GM12878 (cell line): ENCODE measurements around the gene VWA5B2. TPM values are rescaled to one million over a fixed set of nuclear protein-coding genes. Genes with fewer than 3 reads are reported as not detected.

Source experiments
- ATAC-seq: fragments of 200-7000 bp; cut with Tn5 transposase; 3 replicates; pipeline ENCODE4 v1.9.1; 2020; ENCODE audit warnings: mild to moderate bottlenecking, moderate library complexity
- BruUV-seq: library from RNA; stranded (reverse); fragments of 400-500 nt; replicated peaks from 2 replicates; lab custom pipeline; 2021; lab: Mats Ljungman, UMichigan
- CTCF ChIA-PET: fragments of 300-600 bp; sonication (Branson Sonifier 250); formaldehyde crosslinking; extraction: SDS; loops from one replicate; lab custom pipeline; 2021; ENCODE audit warnings: inconsistent platforms; lab: Yijun Ruan, JAX
- POLR2A ChIA-PET: fragments of 350-600 bp; formaldehyde crosslinking; extraction: SDS; loops from one replicate; lab custom pipeline; 2021; ENCODE audit warnings: inconsistent platforms; lab: Charles Lee
- RAD21 ChIA-PET: fragments of 300-600 bp; sonication (Branson Sonifier 250); formaldehyde crosslinking; loops from one replicate; lab custom pipeline; 2023; ENCODE audit warnings: antibody characterized with exemption; ENCODE audit not compliant: unreplicated experiment; lab: Charles Lee
- SMC1A ChIA-PET: fragments of 300-600 bp; sonication (Branson Sonifier 250); formaldehyde crosslinking; loops from one replicate; lab custom pipeline; 2023; ENCODE audit not compliant: unreplicated experiment, uncharacterized antibody; lab: Charles Lee
- DNase-seq: peaks from one replicate; pipeline ENCODE4 v3.0.0-alpha.2; 2011; ENCODE audit warnings: low read depth, low spot score
- FAIRE-seq: peaks from 3 replicates; lab custom pipeline; 2011; peaks lifted over from hg19 to GRCh38; lab: Jason Lieb, UNC
- H2AFZ ChIP-seq: 2 replicates; pipeline ENCODE4 v1.6.0; 2011; ENCODE audit warnings: low read depth, low read length, control low read depth; ENCODE audit not compliant: control insufficient read depth
- H3K27ac ChIP-seq: 2 replicates; pipeline ENCODE4 v1.5.1; 2011; ENCODE audit warnings: control low read depth; ENCODE audit not compliant: control insufficient read depth, insufficient read depth
- H3K27me3 ChIP-seq, 2 experiments: replicated peaks in 1 of 2; 2 replicates each; pipeline versions ENCODE4 v1.6.0 to v1.6.1; 2011; ENCODE audit warnings: low read length in 1 of 2; ENCODE audit not compliant: control insufficient read depth in 2 of 2, insufficient read depth in 2 of 2
- H3K36me3 ChIP-seq, 2 experiments: 2 replicates each; pipeline ENCODE4 v1.5.1; 2011; ENCODE audit warnings: low read length in 1 of 2; ENCODE audit not compliant: control insufficient read depth in 2 of 2, insufficient read depth in 2 of 2
- H3K4me1 ChIP-seq: 2 replicates; pipeline ENCODE4 v1.6.1; 2011; ENCODE audit warnings: mild to moderate bottlenecking, low read length, moderate library complexity, mixed read lengths; ENCODE audit not compliant: control insufficient read depth, insufficient read depth
- H3K4me2 ChIP-seq: 2 replicates; pipeline ENCODE4 v1.6.0; 2011; ENCODE audit warnings: control low read depth; ENCODE audit not compliant: control insufficient read depth, insufficient read depth
- H3K4me3 ChIP-seq: fragments of 200-600 bp; sonication (generic); 2 replicates; pipeline ENCODE4 v1.5.1; 2016
- H3K79me2 ChIP-seq: 2 replicates; pipeline ENCODE4 v1.6.0; 2011; ENCODE audit warnings: low read length; ENCODE audit not compliant: control insufficient read depth, insufficient read depth
- H3K9ac ChIP-seq: 2 replicates; pipeline ENCODE4 v1.8.0; 2011; ENCODE audit warnings: low read length, control low read depth, mixed read lengths; ENCODE audit not compliant: control insufficient read depth, insufficient read depth
- H3K9me3 ChIP-seq: replicated peaks from 3 replicates; pipeline ENCODE4 v1.5.1; 2011; ENCODE audit warnings: mild to moderate bottlenecking, low read length; ENCODE audit not compliant: control insufficient read depth, insufficient read depth
- H4K20me1 ChIP-seq: 2 replicates; pipeline ENCODE4 v1.6.0; 2011; ENCODE audit not compliant: control insufficient read depth, insufficient read depth
- ATF2 ChIP-seq: IDR thresholded peaks from 2 replicates; pipeline ENCODE4 v1.6.1; 2012; ENCODE audit warnings: low read length, inconsistent platforms
- BCL3 ChIP-seq: IDR thresholded peaks from 2 replicates; pipeline ENCODE4 v1.6.1; 2011; ENCODE audit warnings: borderline replicate concordance, low read depth, mild to moderate bottlenecking, moderate library complexity, low read length; ENCODE audit not compliant: insufficient read depth, poor library complexity, severe bottlenecking
- BMI1 ChIP-seq: fragments of 450-650 bp; IDR thresholded peaks from 2 replicates; pipeline ENCODE4 v1.6.1; 2016; ENCODE audit warnings: mild to moderate bottlenecking, moderate library complexity, borderline replicate concordance
- CBFB ChIP-seq: IDR thresholded peaks from 2 replicates; pipeline ENCODE4 v1.6.1; 2016; ENCODE audit warnings: antibody characterized with exemption, low read depth
- CREB1 ChIP-seq: IDR thresholded peaks from 2 replicates; pipeline ENCODE4 v1.6.1; 2012; ENCODE audit warnings: low read depth, mild to moderate bottlenecking, inconsistent platforms
- ETV6 ChIP-seq, 2 experiments: fragments of 450-650 bp in 1 of 2; IDR thresholded peaks in 1 of 2; conservative IDR thresholded peaks in 1 of 2; 2 replicates each; pipeline ENCODE4 v1.6.1; 2014; ENCODE audit warnings: antibody characterized with exemption in 1 of 2, borderline replicate concordance in 1 of 2, low read depth in 1 of 2, mild to moderate bottlenecking in 1 of 2, moderate library complexity in 1 of 2
- IKZF1 ChIP-seq: fragments of 450-650 bp; conservative IDR thresholded peaks from 2 replicates; pipeline ENCODE4 v1.6.1; 2017; ENCODE audit warnings: antibody characterized with exemption, mild to moderate bottlenecking
- MAX ChIP-seq: IDR thresholded peaks from 2 replicates; pipeline ENCODE4 v1.6.1; 2012; ENCODE audit warnings: low read depth, low read length, improper control_type of control experiment
- NFYA ChIP-seq: IDR thresholded peaks from 2 replicates; pipeline ENCODE4 v1.6.1; 2011; ENCODE audit warnings: low read depth, mild to moderate bottlenecking, low read length, improper control_type of control experiment, borderline replicate concordance
- NR2F1 ChIP-seq: fragments of 450-650 bp; conservative IDR thresholded peaks from 2 replicates; pipeline ENCODE4 v1.6.1; 2017; ENCODE audit warnings: mild to moderate bottlenecking
- RAD21 ChIP-seq: IDR thresholded peaks from 2 replicates; pipeline ENCODE4 v1.6.1; 2011; ENCODE audit warnings: mild to moderate bottlenecking, low read depth, low read length, moderate library complexity; ENCODE audit not compliant: insufficient read depth
- SKIL ChIP-seq: fragments of 450-650 bp; IDR thresholded peaks from 2 replicates; pipeline ENCODE4 v1.6.1; 2017; ENCODE audit warnings: mild to moderate bottlenecking, low read depth, inconsistent platforms; ENCODE audit not compliant: poor library complexity, severe bottlenecking
- SP1 ChIP-seq: IDR thresholded peaks from one replicate; pipeline ENCODE4 v1.6.1; 2011; ENCODE audit warnings: low read depth, low read length
- TAF1 ChIP-seq: IDR thresholded peaks from 2 replicates; pipeline ENCODE4 v1.6.1; 2011; ENCODE audit warnings: mild to moderate bottlenecking, low read depth, low read length, borderline replicate concordance
- USF2 ChIP-seq: IDR thresholded peaks from 2 replicates; pipeline ENCODE4 v1.6.1; 2011; ENCODE audit warnings: low read depth, low read length, improper control_type of control experiment, borderline replicate concordance
- ZNF384 ChIP-seq: IDR thresholded peaks from 2 replicates; pipeline ENCODE4 v1.6.1; 2012; ENCODE audit warnings: low read depth, mild to moderate bottlenecking, low read length, improper control_type of control experiment, borderline replicate concordance
- ZNF622 ChIP-seq: fragments of 450-650 bp; IDR thresholded peaks from 2 replicates; pipeline ENCODE4 v1.6.1; 2017; ENCODE audit warnings: mild to moderate bottlenecking, inconsistent platforms
- WGBS: methylation state at CpG from one replicate; pipeline ENCODE4 v1.1.6; 2016; ENCODE audit warnings: low lambda C conversion rate; ENCODE audit not compliant: insufficient replicate concordance, insufficient coverage; ENCODE audit errors: missing lambda C conversion rate; 5-methylcytosine and 5-hydroxymethylcytosine counted together
- in situ Hi-C: fragments of 300-500 bp; cut with MboI; formaldehyde crosslinking; loops from 9 replicates; pipeline ENCODE4 v1.14.3; 2018; ENCODE audit warnings: mixed read lengths
- intact Hi-C: fragments of 100-400 bp; cut with micrococcal nuclease; formaldehyde crosslinking; loops from one replicate; pipeline ENCODE4 v1.14.2; 2022; ENCODE audit not compliant: unreplicated experiment
- polyA plus RNA-seq, 11 experiments: library from polyadenylated mRNA; depleted of rRNA in 4 of 11; unstranded in 6 of 11; stranded (reverse) in 5 of 11; fragments of >200 nt; fragmentation: Nextera tagmentation in 4 of 11; fragmentation: Illumina TruSeq in 1 of 11; extraction: Ambion mirVana in 4 of 11; extraction: Trizol in 1 of 11; gene quantifications; 1 replicate in 1 of 11; 2 replicates in 10 of 11; pipeline versions ENCODE4 v1.2.1 to v1.2.3, GENCODE V29; 2011 to 2016; ENCODE audit warnings: inconsistent platforms in 2 of 11, missing spikeins in 2 of 11, low read depth in 1 of 11
- total RNA-seq, 4 experiments: library from RNA; depleted of rRNA in 3 of 4; stranded (reverse); fragments of >200 nt in 3 of 4; fragmentation: Illumina TruSeq in 1 of 4; extraction: Trizol in 1 of 4; gene quantifications; 2 replicates each; pipeline versions ENCODE4 v1.2.1 to v1.2.3, GENCODE V29; 2013 to 2021

VWA5B2 gene
- total and polyA plus RNA-seq, 10 of the 15 experiments (the other 5 are each of a cell fraction or from before 2014, with no cell fraction given), result 0.03 to 0.09 TPM; not detected in 8

GRCh38 chr3:184289426-184289938, 60.1 kb downstream of the VWA5B2 start (continued):
- no peak for TF ChIP-seq USF2
- no peak for TF ChIP-seq TAF1
- TF ChIP-seq CREB1, result no peak

- H3K4me2 ChIP-seq, result no peak overlapping the region
- POLR2A ChIA-PET, result no interaction called here
- no peaks in the 10 kb centered on the region for H3K36me3 ChIP-seq
- 72% methylated on average over 8 of the region's 10 CpGs for WGBS
- no TSS peak for BruUV-seq
- no peaks in the 10 kb centered on the region for H3K79me2 ChIP-seq
- no peak overlapping the region for H3K27ac ChIP-seq
- no peak overlapping the region for H3K9ac ChIP-seq
- SMC1A ChIA-PET, result no interaction called here
- H3K4me3 ChIP-seq, result no peak overlapping the region
- no peaks in the 10 kb centered on the region for H4K20me1 ChIP-seq
- TF ChIP-seq ETV6 (conservative IDR thresholded peaks at IDR 0.05 in 1 of 2, IDR thresholded peaks at IDR 0.05 in 1 of 2; ENCODE audit: borderline replicate concordance in 1 of 2, low read depth in 1 of 2) (no peak), ATF2 (no peak), IKZF1 (no peak), BMI1 (no peak), NFYA (no peak), SP1 (no peak), MAX (no peak), RAD21 (no peak), ZNF384 (no peak), ZNF622 (no peak), BCL3 (no peak), NR2F1 (no peak), SKIL (no peak), CBFB (no peak)
- DNase-seq (no peak), ATAC-seq (no peak), FAIRE-seq (no peak)
- CTCF ChIA-PET, result interaction anchor here (1.8 to 1.9 kb wide), 2 partner anchors 63 to 395 kb away, joined by 5 to 12 read pairs; no protein-coding TSS in a partner anchor
- no peaks in the 10 kb centered on the region for H3K9me3 ChIP-seq
- no peaks in the 10 kb centered on the region for H3K27me3 ChIP-seq
- intact Hi-C loops (no loop called here), in situ Hi-C loops (no loop called here)
- H3K4me1 ChIP-seq, result no peaks in the 10 kb centered on the region
- RAD21 ChIA-PET, result interaction anchor here (0.6 to 1.0 kb wide), 2 partner anchors 394 to 395 kb away, joined by 3 to 4 read pairs; no protein-coding TSS in a partner anchor
- no peak overlapping the region for H2AFZ ChIP-seq
Observed at GRCh38 chr3:184290331-184290730, 60.9 kb downstream of the VWA5B2 start.
